K562 (cell line): Measurements from ENCODE around the gene S100A2.

Source experiments
- ADNP ChIP-seq: fragments of 200-800 bp; sonication (Bioruptor generic); IDR thresholded peaks from 2 replicates; pipeline ENCODE4 v1.6.1; 2016; ENCODE audit warnings: missing genetic modification characterization, missing compliant biosample characterization
- EGR1 ChIP-seq: fragments of 450-650 bp; conservative IDR thresholded peaks from 2 replicates; pipeline ENCODE4 v1.6.1; 2017; ENCODE audit warnings: mild to moderate bottlenecking
- POLR2A ChIP-seq: fragments of 450-650 bp; conservative IDR thresholded peaks from 2 replicates; pipeline ENCODE4 v1.6.1; 2016
- ZBTB7A ChIP-seq: IDR thresholded peaks from 2 replicates; pipeline ENCODE4 v1.6.1; 2011; ENCODE audit warnings: low read depth, mild to moderate bottlenecking, low read length, moderate library complexity, borderline replicate concordance; ENCODE audit not compliant: control insufficient read depth
- TF ChIP-seq, protein P1 (sequence below): sonication (generic); formaldehyde crosslinking; IDR thresholded peaks from 2 replicates; pipeline ENCODE4 v1.8.0; 2022; ENCODE audit warnings: missing genetic modification reagents, mild to moderate bottlenecking, borderline replicate concordance
- TF ChIP-seq, protein P2 (sequence below), 3 experiments: IDR thresholded peaks in 2 of 3; conservative IDR thresholded peaks in 1 of 3; 2 replicates each; pipeline ENCODE4 v1.5.1; 2011 to 2012; ENCODE audit warnings: low read length in 3 of 3, mild to moderate bottlenecking in 3 of 3, control low read depth in 2 of 3, improper control_type of control experiment in 1 of 3, inconsistent platforms in 1 of 3, low read depth in 1 of 3, mixed read lengths in 1 of 3, moderate library complexity in 1 of 3; ENCODE audit not compliant: insufficient read depth in 2 of 3

DNA sequence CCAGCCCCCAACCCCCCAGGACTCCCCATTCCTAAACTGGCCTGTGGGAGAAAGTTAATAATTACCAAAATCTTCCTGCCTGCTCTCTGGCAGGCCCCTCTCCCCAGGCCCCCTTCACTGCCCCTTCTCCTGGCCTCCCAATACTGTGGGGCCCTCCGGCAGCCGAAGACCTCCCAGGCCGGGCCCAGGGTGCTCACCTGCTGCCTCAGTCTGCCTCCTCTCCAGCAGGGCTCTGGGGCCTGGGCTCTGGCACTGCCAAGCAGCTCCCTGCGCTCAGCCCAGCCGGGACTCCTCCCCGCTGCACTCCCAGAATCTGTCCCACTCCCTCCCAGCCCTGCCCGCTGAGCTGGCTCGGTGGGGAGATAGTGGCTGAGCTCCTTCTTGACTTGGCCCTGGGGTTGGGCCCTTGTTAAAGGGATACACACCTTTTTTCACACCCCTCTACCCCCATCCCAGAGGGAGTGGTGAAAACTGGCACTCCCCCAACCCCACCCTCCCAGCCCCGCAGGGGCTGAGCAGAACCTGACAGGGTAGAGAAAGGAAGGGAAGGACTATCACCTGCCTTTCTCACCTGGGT lies 47.2 kb upstream of the S100A2 start, which contains the start of gene S100A16:
- TF ChIP-seq ZBTB7A (no peak), ADNP (tag) (no peak), POLR2A (no peak), EGR1 (no peak)
- TF ChIP-seq, protein P1, sequence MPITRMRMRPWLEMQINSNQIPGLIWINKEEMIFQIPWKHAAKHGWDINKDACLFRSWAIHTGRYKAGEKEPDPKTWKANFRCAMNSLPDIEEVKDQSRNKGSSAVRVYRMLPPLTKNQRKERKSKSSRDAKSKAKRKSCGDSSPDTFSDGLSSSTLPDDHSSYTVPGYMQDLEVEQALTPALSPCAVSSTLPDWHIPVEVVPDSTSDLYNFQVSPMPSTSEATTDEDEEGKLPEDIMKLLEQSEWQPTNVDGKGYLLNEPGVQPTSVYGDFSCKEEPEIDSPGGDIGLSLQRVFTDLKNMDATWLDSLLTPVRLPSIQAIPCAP (CRISPR knock-in tag) = no peak
- TF ChIP-seq, protein P2, sequence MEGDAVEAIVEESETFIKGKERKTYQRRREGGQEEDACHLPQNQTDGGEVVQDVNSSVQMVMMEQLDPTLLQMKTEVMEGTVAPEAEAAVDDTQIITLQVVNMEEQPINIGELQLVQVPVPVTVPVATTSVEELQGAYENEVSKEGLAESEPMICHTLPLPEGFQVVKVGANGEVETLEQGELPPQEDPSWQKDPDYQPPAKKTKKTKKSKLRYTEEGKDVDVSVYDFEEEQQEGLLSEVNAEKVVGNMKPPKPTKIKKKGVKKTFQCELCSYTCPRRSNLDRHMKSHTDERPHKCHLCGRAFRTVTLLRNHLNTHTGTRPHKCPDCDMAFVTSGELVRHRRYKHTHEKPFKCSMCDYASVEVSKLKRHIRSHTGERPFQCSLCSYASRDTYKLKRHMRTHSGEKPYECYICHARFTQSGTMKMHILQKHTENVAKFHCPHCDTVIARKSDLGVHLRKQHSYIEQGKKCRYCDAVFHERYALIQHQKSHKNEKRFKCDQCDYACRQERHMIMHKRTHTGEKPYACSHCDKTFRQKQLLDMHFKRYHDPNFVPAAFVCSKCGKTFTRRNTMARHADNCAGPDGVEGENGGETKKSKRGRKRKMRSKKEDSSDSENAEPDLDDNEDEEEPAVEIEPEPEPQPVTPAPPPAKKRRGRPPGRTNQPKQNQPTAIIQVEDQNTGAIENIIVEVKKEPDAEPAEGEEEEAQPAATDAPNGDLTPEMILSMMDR (IDR thresholded peaks at IDR 0.05 in 2 of 3, conservative IDR thresholded peaks at IDR 0.05 in 1 of 3; ENCODE audit: insufficient read depth in 2 of 3, low read depth in 1 of 3, low read length in 3 of 3) = no peak
